Coronary artery (tissue), 2 donors: Measurements from ENCODE around the gene FRMD4B.

Experiments used
- DNase-seq: peaks from one replicate; pipeline ENCODE4 v3.0.0-alpha.2; 2017; ENCODE audit warnings: low spot score
- H3K27ac ChIP-seq, 2 donors: fragments of 200-600 bp; sonication (generic); one replicate each; pipeline ENCODE4 v1.5.1; 2016 to 2019
- H3K4me3 ChIP-seq: fragments of 200-600 bp; sonication (generic); 2 replicates; pipeline ENCODE4 v1.5.1; 2016; ENCODE audit warnings: mild to moderate bottlenecking, moderate library complexity
- CTCF ChIP-seq: fragments of 200-600 bp; sonication (generic); IDR thresholded peaks from one replicate; pipeline ENCODE4 v1.5.1; 2019; ENCODE audit warnings: antibody characterized with exemption

FRMD4B gene

GRCh38 chr3:69385723-69386555, at the start of gene FRMD4B:
FRMD4B (minus strand) TSS chr3:69386088; CDS start chr3:69385989, 99 bp downstream.
- Histone ChIP-seq H3K27ac (peak within 1 kb of the TSS; percentile 56 to 87), H3K4me3 (peak within 1 kb of the TSS; percentile 76)
- peak; percentile 90 for DNase-seq
- no peak for TF ChIP-seq CTCF

- TF ChIP-seq CTCF: no peak
- DNase-seq: no peak
- H3K4me3 ChIP-seq: no peak overlapping the region
- no peak overlapping the region for H3K27ac ChIP-seq
Measured at GRCh38 chr3:69433969-69434325, 48.1 kb upstream of the FRMD4B start.

GRCh38 chr3:69433121-69433968, 47.5 kb upstream of the FRMD4B start:
- Histone ChIP-seq H3K27ac (no peak overlapping the region), H3K4me3 (no peak overlapping the region)
- TF ChIP-seq CTCF: no peak
- DNase-seq: no peak

- H3K27ac ChIP-seq: no peak overlapping the region
- DNase-seq: no peak
- no peak for TF ChIP-seq CTCF
- no peak overlapping the region for H3K4me3 ChIP-seq
Measured at GRCh38 chr3:69428657-69429255, 42.9 kb upstream of the FRMD4B start.

GRCh38 chr3:69426967-69427304, 41.0 kb upstream of the FRMD4B start:
- DNase-seq: no peak
- no peak for TF ChIP-seq CTCF
- H3K4me3 ChIP-seq: no peak overlapping the region
- H3K27ac ChIP-seq: no peak overlapping the region

GRCh38 chr3:69426291-69426966, 40.5 kb upstream of the FRMD4B start:
- Histone ChIP-seq H3K4me3 (no peak overlapping the region), H3K27ac (no peak overlapping the region)
- no peak for TF ChIP-seq CTCF
- DNase-seq: no peak
